Islet of Langerhans (tissue), 1 donor: ENCODE measurements around the gene RPP21.

Source experiments
- FAIRE-seq: peaks from one replicate; lab custom pipeline; 2011; peaks lifted over from hg19 to GRCh38; lab: Jason Lieb, UNC

RPP21 gene

GRCh38 chr6:30344868-30345671, at the start of gene RPP21:
RPP21 (plus strand) TSS chr6:30345156; CDS start chr6:30345172, 16 bp downstream.
- no peak for FAIRE-seq

- no peak for FAIRE-seq
Observed at GRCh38 chr6:30295837-30296236, 49.1 kb upstream of the RPP21 start.

GRCh38 chr6:30304002-30304401, 41.0 kb upstream of the RPP21 start:
- no peak for FAIRE-seq

GRCh38 chr6:30311101-30311500, 33.9 kb upstream of the RPP21 start:
- no peak for FAIRE-seq

GRCh38 chr6:30311671-30312070, 33.3 kb upstream of the RPP21 start:
- FAIRE-seq, result no peak

GRCh38 chr6:30312266-30312665, 32.7 kb upstream of the RPP21 start:
- FAIRE-seq, result no peak

GRCh38 chr6:30312676-30313321, 32.2 kb upstream of the RPP21 start:
- FAIRE-seq, result no peak

- no peak for FAIRE-seq
Observed at GRCh38 chr6:30315156-30315555, 29.8 kb upstream of the RPP21 start.

GRCh38 chr6:30317913-30318589, 26.9 kb upstream of the RPP21 start:
- no peak for FAIRE-seq

- FAIRE-seq, result no peak
Observed at GRCh38 chr6:30319146-30319835, 25.7 kb upstream of the RPP21 start.

- no peak for FAIRE-seq
Observed at GRCh38 chr6:30321692-30322388, 23.1 kb upstream of the RPP21 start.

- FAIRE-seq, result no peak
Observed at GRCh38 chr6:30322527-30323501, 22.1 kb upstream of the RPP21 start.

- no peak for FAIRE-seq
Observed at GRCh38 chr6:30323806-30324205, 21.1 kb upstream of the RPP21 start.

- FAIRE-seq, result no peak
Observed at GRCh38 chr6:30325150-30325872, 19.6 kb upstream of the RPP21 start.

GRCh38 chr6:30325873-30326525, 19.0 kb upstream of the RPP21 start:
- FAIRE-seq, result no peak

- FAIRE-seq, result no peak
Observed at GRCh38 chr6:30326526-30327231, 18.3 kb upstream of the RPP21 start, which contains the start of gene TRIM39. TRIM39 (plus strand) TSS chr6:30326927; CDS start chr6:30329318, 2,391 bp downstream.

- no peak for FAIRE-seq
Observed at GRCh38 chr6:30327232-30327746, 17.7 kb upstream of the RPP21 start.

- FAIRE-seq, result no peak
Observed at GRCh38 chr6:30328397-30328796, 16.6 kb upstream of the RPP21 start.

- FAIRE-seq, result no peak
Observed at GRCh38 chr6:30329331-30329730, 15.6 kb upstream of the RPP21 start.
